Activated T-cell treated with anti-CD3 and anti-CD28 coated beads for 1 hour (primary cell): ENCODE data around the gene BANP.
"Not testable (repeated sequence)": the region's sequence is repeated elsewhere in the genome, so short reads cannot be mapped to it uniquely, and the experiment has no call there.

Source experiments
- DNase-seq: peaks from one replicate; pipeline ENCODE4 v3.0.0-alpha.2; 2020; ENCODE audit warnings: low read depth

Gene BANP

GRCh38 chr16:87968541-87968940 is 17.3 kb downstream of the BANP start:
- no peak for DNase-seq

- DNase-seq: no peak
Measured at GRCh38 chr16:87970186-87970585, 19.0 kb downstream of the BANP start.

- no peak for DNase-seq
Measured at GRCh38 chr16:87971933-87972332, 20.7 kb downstream of the BANP start.

- DNase-seq: no peak
Measured at GRCh38 chr16:87973717-87974116, 22.5 kb downstream of the BANP start.

GRCh38 chr16:87974178-87974577 is 22.9 kb downstream of the BANP start:
- no peak for DNase-seq

- no peak for DNase-seq
Measured at GRCh38 chr16:87976665-87977064, 25.4 kb downstream of the BANP start.

- no peak for DNase-seq
Measured at GRCh38 chr16:87978127-87978526, 26.9 kb downstream of the BANP start.

- DNase-seq: no peak
Measured at GRCh38 chr16:87979352-87979751, 28.1 kb downstream of the BANP start.

GRCh38 chr16:87979911-87980630 is 28.8 kb downstream of the BANP start:
- DNase-seq: not testable (repeated sequence)

- not testable (repeated sequence) for DNase-seq
Measured at GRCh38 chr16:87981376-87981775, 30.1 kb downstream of the BANP start.

- DNase-seq: no peak
Measured at GRCh38 chr16:87982581-87983041, 31.4 kb downstream of the BANP start.

GRCh38 chr16:87983072-87983736 is 32.0 kb downstream of the BANP start:
- DNase-seq: not testable (repeated sequence)

- not testable (repeated sequence) for DNase-seq
Measured at GRCh38 chr16:87983737-87984097, 32.5 kb downstream of the BANP start.

- DNase-seq: not testable (repeated sequence)
Measured at GRCh38 chr16:87984180-87984579, 32.9 kb downstream of the BANP start.

GRCh38 chr16:87984632-87985267 is 33.5 kb downstream of the BANP start:
- DNase-seq: no peak

GRCh38 chr16:87985493-87985892 is 34.3 kb downstream of the BANP start:
- not testable (repeated sequence) for DNase-seq

- not testable (repeated sequence) for DNase-seq
Measured at GRCh38 chr16:87986361-87986849, 35.2 kb downstream of the BANP start.

GRCh38 chr16:87988596-87988995 is 37.4 kb downstream of the BANP start:
- DNase-seq: not testable (repeated sequence)

GRCh38 chr16:87990254-87990653 is 39.0 kb downstream of the BANP start:
- DNase-seq: not testable (repeated sequence)

- not testable (repeated sequence) for DNase-seq
Measured at GRCh38 chr16:87992142-87992541, 40.9 kb downstream of the BANP start.

- no peak for DNase-seq
Measured at GRCh38 chr16:87993901-87994300, 42.7 kb downstream of the BANP start.

- no peak for DNase-seq
Measured at GRCh38 chr16:87995644-87996043, 44.4 kb downstream of the BANP start.
